ENCODE measurements around the gene CELF2.

The CELF2 gene

DNA sequence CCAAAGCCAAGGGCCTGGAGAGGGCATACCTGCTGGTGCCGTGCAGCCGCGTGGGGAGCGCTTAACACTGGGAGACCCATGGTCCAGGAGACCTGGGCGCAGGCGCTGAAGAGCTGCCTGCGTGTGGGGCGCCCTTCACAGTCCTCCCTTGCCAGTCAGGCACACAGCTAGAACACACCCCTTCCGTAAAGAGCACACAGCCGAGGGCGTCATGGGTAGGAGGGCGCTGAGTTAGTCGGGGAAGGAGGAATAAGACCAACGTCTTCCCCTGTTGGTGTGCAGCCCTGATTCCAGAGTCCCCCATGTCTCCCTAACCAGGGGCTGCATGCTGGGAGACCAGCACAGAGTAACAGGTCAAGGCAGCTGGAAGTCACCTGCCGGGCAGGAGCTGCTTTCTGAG is 319.8 kb downstream of the CELF2 start:
- Histone ChIP-seq H2AFZ (ENCODE audit: low read depth, low read length, severe bottlenecking) (no peak overlapping the region), H3K27ac (ENCODE audit: low read depth, low read length) (no peak overlapping the region), H3K79me2 (ENCODE audit: insufficient read depth, low read length) (no peaks in the 10 kb centered on the region), H3K9me3 (ENCODE audit: insufficient read depth, low read length) (no peaks in the 10 kb centered on the region), H3K27me3 (ENCODE audit: low read length) (no peaks in the 10 kb centered on the region), H4K20me1 (ENCODE audit: low read depth, low read length) (no peaks in the 10 kb centered on the region), H3K9ac (ENCODE audit: low read length) (no peak overlapping the region), H3K4me3 (ENCODE audit: insufficient read depth, low read length, poor library complexity, severe bottlenecking) (no peak overlapping the region), H3K36me3 (ENCODE audit: low read length) (no peaks in the 10 kb centered on the region), H3K9me2 (replicated peaks; ENCODE audit: insufficient read depth, low read length) (no peaks in the 10 kb centered on the region), H3F3A (ENCODE audit: insufficient read depth) (no peaks in the 10 kb centered on the region), H3K4me2 (ENCODE audit: low read depth, low read length, poor library complexity, severe bottlenecking) (no peak overlapping the region)
- TF ChIP-seq CTCF (IDR thresholded peaks at IDR 0.05; ENCODE audit: insufficient read depth, low read length, poor library complexity, severe bottlenecking): no peak
- no peak for TF ChIP-seq EZH2phosphoT487 (conservative IDR thresholded peaks at IDR 0.05; ENCODE audit: low read length)

- Histone ChIP-seq H3K4me2 (ENCODE audit: low read depth, low read length, poor library complexity, severe bottlenecking) (no peak overlapping the region), H3K4me3 (ENCODE audit: insufficient read depth, low read length, poor library complexity, severe bottlenecking) (no peak overlapping the region), H3K9me3 (ENCODE audit: insufficient read depth, low read length) (no peaks in the 10 kb centered on the region), H3K36me3 (ENCODE audit: low read length) (no peaks in the 10 kb centered on the region), H3K79me2 (ENCODE audit: insufficient read depth, low read length) (no peaks in the 10 kb centered on the region), H2AFZ (ENCODE audit: low read depth, low read length, severe bottlenecking) (no peak overlapping the region), H3F3A (ENCODE audit: insufficient read depth) (no peaks in the 10 kb centered on the region), H3K9me2 (replicated peaks; ENCODE audit: insufficient read depth, low read length) (no peaks in the 10 kb centered on the region), H4K20me1 (ENCODE audit: low read depth, low read length) (no peaks in the 10 kb centered on the region), H3K9ac (ENCODE audit: low read length) (no peak overlapping the region), H3K27ac (ENCODE audit: low read depth, low read length) (no peak overlapping the region), H3K27me3 (ENCODE audit: low read length) (no peaks in the 10 kb centered on the region)
- TF ChIP-seq CTCF (IDR thresholded peaks at IDR 0.05; ENCODE audit: insufficient read depth, low read length, poor library complexity, severe bottlenecking) (no peak), EZH2phosphoT487 (conservative IDR thresholded peaks at IDR 0.05; ENCODE audit: low read length) (no peak)
Observed at GRCh38 chr10:11338160-11338844, 320.6 kb downstream of the CELF2 start.

GRCh38 chr10:11339013-11339412 is 321.3 kb downstream of the CELF2 start:
- TF ChIP-seq EZH2phosphoT487 (conservative IDR thresholded peaks at IDR 0.05; ENCODE audit: low read length) (no peak), CTCF (IDR thresholded peaks at IDR 0.05; ENCODE audit: insufficient read depth, low read length, poor library complexity, severe bottlenecking) (no peak)
- Histone ChIP-seq H3K9ac (ENCODE audit: low read length) (no peak overlapping the region), H2AFZ (ENCODE audit: low read depth, low read length, severe bottlenecking) (no peak overlapping the region), H3K36me3 (ENCODE audit: low read length) (no peaks in the 10 kb centered on the region), H3K79me2 (ENCODE audit: insufficient read depth, low read length) (no peaks in the 10 kb centered on the region), H3K4me3 (ENCODE audit: insufficient read depth, low read length, poor library complexity, severe bottlenecking) (no peak overlapping the region), H3F3A (ENCODE audit: insufficient read depth) (no peaks in the 10 kb centered on the region), H3K9me2 (replicated peaks; ENCODE audit: insufficient read depth, low read length) (no peaks in the 10 kb centered on the region), H4K20me1 (ENCODE audit: low read depth, low read length) (no peaks in the 10 kb centered on the region), H3K9me3 (ENCODE audit: insufficient read depth, low read length) (no peaks in the 10 kb centered on the region), H3K27ac (ENCODE audit: low read depth, low read length) (no peak overlapping the region), H3K27me3 (ENCODE audit: low read length) (no peaks in the 10 kb centered on the region), H3K4me2 (ENCODE audit: low read depth, low read length, poor library complexity, severe bottlenecking) (no peak overlapping the region)

Data from SU-DHL-6 (cell line).